GM18502 (cell line): ENCODE data around the gene ECEL1.

Source experiments
- ATAC-seq: cut with Tn5 transposase; IDR thresholded peaks from one replicate; pipeline ENCODE4 v1.9.1; 2021; ENCODE audit warnings: mild to moderate bottlenecking; ENCODE audit not compliant: unreplicated experiment, poor library complexity

The ECEL1 gene

DNA sequence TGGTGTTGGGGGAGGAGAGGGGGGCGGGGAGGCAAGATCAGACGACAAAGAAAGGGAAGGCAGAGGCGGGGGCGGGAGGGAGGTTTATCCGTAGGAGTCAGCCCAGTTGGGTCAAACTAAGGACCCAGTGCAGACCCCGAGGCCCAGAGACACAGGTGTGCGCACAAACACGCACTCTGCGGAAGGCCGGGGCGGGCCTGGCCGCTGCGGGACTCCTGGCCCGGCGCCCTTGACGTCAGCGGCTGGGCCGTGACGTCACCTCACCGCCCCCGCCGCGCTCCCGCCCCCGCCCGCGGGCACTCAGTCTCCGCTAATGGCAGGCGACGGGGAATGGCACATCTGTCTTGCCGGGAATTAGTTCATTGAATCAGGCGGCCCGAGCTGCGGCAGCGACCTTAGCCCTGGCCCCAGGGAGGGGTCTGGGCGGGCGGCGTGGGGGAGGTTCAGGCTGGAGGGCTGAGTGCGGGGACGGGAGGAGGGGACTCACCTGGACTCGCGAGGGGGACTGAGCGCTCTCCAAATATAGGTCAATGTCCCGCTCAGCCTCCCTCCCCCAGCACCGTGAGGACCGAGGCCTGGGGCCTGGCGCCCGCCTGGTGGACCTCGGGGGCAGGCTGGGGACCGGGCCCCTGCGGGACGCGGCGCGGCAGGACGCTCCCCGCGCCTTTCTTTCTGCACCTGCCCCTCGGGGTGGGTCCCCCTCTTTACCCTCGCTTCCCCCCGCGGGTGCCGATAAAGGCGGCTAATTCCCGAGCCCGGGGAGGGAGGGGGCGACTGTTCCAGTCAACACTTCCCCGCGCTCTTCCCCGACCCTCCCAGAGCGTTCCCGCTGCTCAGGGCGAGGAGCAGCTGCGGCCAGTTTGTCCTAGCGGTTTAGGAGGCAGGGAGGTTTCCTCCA is 15.5 kb upstream of the ECEL1 start:
- ATAC-seq: no peak

DNA sequence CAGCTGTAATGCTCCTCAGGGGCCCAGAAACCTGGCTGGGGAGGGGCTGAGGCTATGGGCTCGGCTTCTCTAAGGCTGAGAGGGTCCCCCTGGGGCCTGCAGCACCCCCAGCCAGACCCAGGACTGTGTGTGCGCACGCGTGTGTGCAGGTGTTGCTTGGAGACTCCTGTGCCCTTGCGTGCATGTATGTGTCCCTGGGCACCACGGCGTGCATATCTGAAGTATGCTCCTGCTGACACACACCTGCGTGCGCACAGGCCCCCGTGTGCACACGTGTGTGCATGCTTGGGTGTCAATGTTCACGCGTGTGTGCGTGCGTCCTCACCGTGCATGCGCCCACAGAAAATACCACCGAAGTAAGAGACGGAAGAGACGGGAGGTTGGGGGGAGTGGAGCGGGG is 14.9 kb upstream of the ECEL1 start:
- ATAC-seq: no peak

DNA sequence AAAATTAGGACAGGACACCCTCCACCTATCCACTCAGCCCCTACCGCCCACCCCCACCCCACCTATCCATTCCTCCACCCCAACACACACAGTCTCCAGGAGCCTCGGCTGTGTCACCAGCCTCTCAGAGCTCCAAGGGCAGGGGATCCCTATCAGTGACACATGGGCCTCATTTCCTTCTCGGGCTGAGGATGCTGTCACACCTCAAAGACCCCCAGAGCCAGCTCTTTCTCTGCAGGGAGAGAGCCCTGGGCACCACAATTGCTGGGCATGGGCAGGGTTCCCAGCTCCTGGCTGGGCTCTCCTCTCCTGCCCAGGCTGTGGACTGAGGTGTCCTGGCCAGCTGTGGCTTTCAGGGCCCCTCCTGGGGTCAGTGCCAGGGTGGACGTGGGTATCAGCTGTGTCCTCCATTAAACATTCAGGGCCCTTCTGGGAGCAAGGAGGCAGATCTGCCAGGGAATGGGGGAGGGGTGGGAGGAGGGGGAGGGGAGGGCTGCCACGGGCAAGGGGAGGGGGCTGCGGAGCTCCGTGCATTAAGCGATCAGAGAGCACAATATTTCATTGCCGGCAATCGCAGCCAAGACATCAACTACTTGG is 14.3 kb upstream of the ECEL1 start:
- no peak for ATAC-seq

DNA sequence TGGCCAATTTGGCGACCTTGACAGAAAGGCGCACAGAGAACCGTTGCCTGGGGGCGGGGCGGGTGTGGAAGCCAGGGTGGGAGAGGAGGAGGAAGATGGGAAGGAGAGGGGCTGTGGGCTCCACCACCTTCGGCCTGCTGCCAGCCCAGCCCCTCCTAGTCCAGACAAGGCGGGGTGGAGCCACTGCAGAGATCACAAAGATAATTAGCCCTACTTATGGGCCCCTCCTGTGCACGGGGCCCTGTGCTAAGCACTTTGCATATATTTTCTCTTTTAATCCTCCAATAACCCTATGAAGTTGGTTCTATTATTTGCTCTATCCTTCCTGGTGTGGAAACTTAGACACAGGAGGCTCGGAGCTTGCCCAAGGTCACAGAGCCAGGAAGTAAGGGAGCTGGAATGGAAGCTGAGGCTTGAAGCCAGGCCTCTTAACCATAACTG is 13.7 kb upstream of the ECEL1 start:
- ATAC-seq: no peak

GRCh38 chr2:232498452-232498851 is 10.8 kb upstream of the ECEL1 start:
- ATAC-seq: no peak

- ATAC-seq: no peak
Observed at GRCh38 chr2:232497348-232497747, 9.7 kb upstream of the ECEL1 start.

DNA sequence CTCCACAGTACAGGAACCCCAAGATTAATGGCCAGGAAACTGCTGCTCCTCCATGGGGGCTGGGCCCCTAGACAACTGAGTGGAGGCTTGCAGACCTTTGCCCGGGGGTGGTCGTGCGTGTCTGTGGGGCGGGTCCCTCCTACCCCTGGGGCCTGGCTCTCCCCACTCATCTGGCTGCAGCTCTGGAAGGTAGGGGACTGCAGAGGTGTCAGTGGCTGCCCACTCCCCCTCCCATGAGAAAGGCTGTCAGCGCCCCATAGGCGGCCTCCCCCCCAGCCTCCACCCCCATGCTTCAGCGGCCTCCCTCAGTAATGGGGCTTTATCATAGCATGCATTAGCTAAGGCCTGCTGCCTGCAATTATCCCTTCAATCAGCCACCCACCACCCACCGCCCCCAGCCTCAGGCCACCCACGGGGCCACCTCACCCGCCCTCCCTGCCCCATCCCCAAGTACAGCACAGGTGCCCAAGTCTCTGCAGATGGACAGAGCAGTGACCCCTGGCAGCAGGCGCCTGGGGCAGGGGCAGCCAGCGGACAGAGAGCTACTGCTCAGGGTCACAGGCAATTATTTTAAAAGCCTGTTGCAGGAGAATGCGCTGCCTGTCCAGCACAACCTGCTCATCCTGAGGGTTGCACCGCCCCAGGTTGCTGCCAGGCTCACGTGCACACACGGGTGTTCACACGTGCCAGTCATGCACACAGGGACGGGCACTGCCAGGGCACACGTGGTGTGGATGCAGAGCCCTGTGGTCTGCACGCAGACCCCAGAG is 9.1 kb upstream of the ECEL1 start:
- ATAC-seq: no peak

- ATAC-seq: no peak
Observed at GRCh38 chr2:232495292-232495691, 7.7 kb upstream of the ECEL1 start.

GRCh38 chr2:232494542-232494941 is 6.9 kb upstream of the ECEL1 start:
- no peak for ATAC-seq

GRCh38 chr2:232493701-232494474 is 6.3 kb upstream of the ECEL1 start:
- ATAC-seq: no peak

DNA sequence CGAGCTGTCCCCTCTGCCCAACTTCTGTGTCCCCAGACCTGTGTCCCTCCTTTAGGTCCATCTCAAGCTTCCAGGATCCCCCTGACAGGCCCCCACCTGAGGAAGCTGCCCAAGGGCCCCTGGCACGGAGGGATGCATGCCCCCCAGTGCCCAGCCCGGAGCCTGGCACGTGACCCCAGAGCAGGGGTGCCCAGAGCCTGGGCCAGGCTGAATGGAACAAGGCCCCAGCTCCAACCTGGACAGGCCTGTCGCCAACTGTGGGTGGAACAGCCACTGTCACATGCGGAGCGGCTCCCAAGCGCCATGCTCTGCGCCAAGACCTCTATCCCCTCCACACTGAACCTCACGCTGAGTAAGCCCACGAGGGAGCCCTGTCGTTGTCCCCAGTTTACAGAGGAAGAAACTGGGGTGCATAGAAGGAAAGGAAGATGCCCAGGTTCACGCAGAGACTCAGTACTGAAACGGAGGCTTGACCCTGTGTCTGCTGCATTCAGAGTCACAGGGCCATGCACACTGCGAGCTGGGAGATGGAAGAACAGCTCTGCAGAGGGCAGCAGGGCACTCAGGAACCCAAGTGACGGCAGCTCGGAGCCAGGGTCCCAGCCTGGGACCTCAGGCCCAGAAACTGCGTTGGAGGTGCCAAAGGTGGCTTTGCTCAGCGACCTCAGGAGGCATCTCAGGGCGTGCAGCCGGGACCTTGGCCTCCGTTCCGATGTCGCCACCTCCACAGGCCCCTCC is 5.5 kb upstream of the ECEL1 start:
- no peak for ATAC-seq

DNA sequence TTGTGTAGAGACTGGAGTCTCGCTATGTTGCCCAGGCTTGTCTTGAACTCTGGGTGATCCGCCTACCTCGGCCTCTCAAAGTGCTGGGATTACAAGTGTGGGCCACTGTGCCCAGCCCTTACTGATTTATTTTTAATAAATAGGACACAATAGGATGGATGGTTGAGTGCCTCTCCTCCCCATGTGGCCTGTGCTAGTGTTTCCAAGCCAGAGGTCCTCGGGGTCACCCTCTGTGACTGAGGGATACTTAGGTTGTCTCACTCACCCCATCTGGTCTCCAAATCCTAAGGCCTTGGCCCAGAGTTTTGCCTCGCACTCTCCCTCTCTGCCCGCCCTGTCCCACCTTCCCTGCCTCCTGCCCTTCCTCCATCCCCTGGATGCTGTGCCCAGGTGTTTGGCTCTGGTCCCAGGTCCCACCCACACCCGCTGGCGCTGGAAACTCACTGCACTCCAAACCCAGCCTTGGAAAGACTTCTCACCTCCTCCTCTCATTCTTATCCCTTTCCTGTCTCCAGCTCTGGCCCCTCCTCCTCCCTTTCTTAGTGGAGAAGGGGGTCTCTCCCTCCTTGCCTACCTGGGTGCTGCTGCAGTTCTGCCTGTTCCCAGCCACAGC is 4.7 kb upstream of the ECEL1 start:
- no peak for ATAC-seq

DNA sequence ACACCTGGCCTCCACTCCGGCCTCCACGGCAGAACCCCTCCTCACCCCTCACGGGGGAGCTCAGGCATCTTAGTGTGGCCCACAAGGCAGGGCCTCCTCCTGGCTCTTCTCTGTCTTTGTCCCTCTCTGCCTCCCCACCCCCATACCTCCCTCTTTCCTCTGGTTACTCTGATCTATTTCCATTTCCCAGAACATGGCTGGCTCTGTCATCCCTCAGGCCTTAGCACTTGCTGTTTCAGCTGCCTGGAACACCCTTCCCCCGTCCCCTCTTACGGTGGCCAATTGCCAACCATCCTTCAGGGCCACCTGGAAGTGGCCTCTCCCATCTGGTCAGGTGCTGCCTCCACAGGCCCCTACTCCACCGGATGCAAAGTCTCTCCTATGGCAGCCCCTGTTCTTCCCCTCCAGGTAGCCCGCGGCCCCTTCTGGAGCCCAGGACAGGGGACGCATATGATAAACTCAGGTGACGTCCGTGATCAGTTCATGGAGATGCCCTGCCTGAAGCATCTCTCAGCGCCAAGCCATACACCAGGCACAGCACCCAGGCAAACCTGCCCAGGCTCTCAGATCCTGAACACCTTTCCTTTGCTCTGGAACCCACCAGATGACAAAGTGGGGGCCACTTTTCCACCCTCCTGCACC is 3.6 kb upstream of the ECEL1 start:
- no peak for ATAC-seq

DNA sequence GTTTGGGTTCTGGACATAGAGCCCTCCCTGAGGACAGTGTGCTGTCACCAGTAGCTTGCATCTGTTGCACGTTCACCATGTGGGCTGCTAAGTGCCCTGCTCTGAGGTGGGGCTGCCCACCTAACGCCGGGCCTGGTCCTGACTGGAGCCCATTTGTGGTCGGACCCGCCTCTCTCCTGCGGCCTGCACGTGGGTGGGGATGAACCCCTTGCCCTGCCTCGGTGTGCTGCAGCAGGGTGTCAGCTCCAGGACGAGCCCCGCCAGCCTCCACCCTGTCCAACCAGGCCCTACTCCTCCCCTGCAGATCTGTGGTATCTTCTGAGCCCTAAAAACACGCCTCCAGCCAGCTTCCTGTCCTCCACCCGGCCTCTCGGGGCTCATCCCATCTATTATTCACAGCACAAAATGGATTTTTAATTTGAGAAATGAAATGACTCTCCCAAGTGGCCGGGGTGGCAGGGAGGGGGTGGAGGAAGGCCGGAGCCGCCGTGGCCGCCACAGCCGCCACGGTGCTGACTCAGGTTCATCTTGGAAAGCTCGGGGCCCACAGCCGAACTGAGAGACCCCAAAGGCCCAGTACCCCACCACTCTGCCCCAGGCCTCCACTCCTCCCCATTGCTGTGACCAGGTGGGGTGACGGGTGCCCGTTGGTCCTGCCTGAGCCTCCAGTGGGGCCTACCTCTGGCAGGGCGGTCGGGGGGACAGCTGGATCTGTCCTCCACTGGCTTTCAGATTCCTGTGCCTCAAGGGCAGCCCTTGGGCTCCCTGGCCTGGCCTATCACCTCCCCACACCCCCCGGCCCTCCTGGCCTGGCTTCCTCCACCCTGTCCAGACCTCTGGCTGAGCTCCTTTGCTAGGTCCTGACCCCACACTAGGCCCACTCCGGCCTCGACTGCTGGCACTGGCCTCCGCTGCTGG is 2.8 kb upstream of the ECEL1 start:
- no peak for ATAC-seq

- no peak for ATAC-seq
Observed at GRCh38 chr2:232489516-232490220, 2.0 kb upstream of the ECEL1 start.

- no peak for ATAC-seq
Observed at GRCh38 chr2:232488721-232489300, 1.2 kb upstream of the ECEL1 start.
